Uterus (tissue), 2 donors: Measurements from ENCODE around the gene TTC24.

Source experiments
- POLR2A ChIP-seq, 2 donors: fragments of 450-650 bp; IDR thresholded peaks; one replicate each; pipeline ENCODE4 v1.6.1; 2016; ENCODE audit warnings: antibody characterized with exemption in 2 of 2, mild to moderate bottlenecking in 1 of 2, moderate library complexity in 1 of 2
- TF ChIP-seq, protein P1 (sequence below), 4 experiments: fragments of 200-600 bp in 2 of 4; fragments of 450-650 bp in 2 of 4; sonication (generic) in 2 of 4; IDR thresholded peaks; one replicate each; pipeline ENCODE4 v1.5.1; 2016 to 2019; ENCODE audit warnings: antibody characterized with exemption in 4 of 4, mild to moderate bottlenecking in 2 of 4, moderate library complexity in 1 of 4

GRCh38 chr1:156592910-156593660, 13.6 kb downstream of the TTC24 start:
- TF ChIP-seq, protein P1, sequence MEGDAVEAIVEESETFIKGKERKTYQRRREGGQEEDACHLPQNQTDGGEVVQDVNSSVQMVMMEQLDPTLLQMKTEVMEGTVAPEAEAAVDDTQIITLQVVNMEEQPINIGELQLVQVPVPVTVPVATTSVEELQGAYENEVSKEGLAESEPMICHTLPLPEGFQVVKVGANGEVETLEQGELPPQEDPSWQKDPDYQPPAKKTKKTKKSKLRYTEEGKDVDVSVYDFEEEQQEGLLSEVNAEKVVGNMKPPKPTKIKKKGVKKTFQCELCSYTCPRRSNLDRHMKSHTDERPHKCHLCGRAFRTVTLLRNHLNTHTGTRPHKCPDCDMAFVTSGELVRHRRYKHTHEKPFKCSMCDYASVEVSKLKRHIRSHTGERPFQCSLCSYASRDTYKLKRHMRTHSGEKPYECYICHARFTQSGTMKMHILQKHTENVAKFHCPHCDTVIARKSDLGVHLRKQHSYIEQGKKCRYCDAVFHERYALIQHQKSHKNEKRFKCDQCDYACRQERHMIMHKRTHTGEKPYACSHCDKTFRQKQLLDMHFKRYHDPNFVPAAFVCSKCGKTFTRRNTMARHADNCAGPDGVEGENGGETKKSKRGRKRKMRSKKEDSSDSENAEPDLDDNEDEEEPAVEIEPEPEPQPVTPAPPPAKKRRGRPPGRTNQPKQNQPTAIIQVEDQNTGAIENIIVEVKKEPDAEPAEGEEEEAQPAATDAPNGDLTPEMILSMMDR (IDR thresholded peaks at IDR 0.05): no peak
- TF ChIP-seq POLR2A (IDR thresholded peaks at IDR 0.05): no peak
